GM19463 (cell line): Measurements from ENCODE around the gene SLC39A8.
A peak's percentile ranks its signal among the peaks of the same experiment; 100 is the strongest.
"Not testable (repeated sequence)": the region's sequence is repeated elsewhere in the genome, so short reads cannot be mapped to it uniquely, and the experiment has no call there.

Experiments
- ATAC-seq: cut with Tn5 transposase; IDR thresholded peaks from one replicate; pipeline ENCODE4 v1.9.1; 2021; ENCODE audit warnings: mild to moderate bottlenecking, moderate library complexity; ENCODE audit not compliant: unreplicated experiment

The SLC39A8 gene

DNA sequence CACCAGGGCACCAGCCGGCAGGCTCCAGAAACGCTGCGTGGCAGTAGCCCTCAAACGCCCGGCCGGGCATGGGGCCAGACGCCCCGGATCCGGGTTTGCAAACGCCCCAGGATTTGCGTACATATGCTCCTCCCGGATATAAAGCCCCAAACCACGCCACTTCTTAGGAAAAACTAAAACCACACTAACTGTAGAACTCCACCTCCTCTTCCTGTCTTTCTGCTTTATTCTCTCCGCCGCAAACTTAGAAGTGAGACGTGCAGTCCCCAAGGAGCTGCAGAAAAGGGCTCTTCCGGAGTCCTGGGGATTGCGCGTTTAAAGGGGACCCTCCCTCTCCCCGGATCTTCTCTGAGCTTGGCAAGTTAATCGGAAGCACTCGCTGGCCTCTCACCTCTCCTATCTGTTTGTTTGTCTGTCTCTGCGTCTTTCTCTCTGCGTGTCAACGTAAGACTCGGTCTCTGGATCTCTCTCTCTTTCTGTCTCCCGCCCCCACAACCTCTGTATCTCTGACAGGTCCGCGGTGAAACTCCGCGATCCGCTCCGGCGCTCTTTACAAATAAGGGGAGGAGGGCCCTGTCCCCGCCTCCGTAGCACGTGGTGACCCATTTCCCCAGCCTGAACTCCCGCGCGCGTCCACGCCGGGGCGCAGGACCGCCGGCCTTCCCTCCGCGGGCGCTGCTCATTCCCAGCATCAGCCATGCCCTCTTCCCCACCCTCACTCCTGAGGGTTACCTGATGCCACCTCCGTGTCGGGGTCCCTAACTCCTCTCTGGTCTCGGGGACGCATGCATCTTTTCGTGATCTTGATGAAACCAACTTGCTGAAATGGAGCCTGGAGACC lies at the start of gene SLC39A8:
TSS of gene SLC39A8 (minus strand) at position 529 of the 841 bp plus-strand sequence. CDS start 820 bp downstream, outside the sequence.
- ATAC-seq: peak; percentile 77

DNA sequence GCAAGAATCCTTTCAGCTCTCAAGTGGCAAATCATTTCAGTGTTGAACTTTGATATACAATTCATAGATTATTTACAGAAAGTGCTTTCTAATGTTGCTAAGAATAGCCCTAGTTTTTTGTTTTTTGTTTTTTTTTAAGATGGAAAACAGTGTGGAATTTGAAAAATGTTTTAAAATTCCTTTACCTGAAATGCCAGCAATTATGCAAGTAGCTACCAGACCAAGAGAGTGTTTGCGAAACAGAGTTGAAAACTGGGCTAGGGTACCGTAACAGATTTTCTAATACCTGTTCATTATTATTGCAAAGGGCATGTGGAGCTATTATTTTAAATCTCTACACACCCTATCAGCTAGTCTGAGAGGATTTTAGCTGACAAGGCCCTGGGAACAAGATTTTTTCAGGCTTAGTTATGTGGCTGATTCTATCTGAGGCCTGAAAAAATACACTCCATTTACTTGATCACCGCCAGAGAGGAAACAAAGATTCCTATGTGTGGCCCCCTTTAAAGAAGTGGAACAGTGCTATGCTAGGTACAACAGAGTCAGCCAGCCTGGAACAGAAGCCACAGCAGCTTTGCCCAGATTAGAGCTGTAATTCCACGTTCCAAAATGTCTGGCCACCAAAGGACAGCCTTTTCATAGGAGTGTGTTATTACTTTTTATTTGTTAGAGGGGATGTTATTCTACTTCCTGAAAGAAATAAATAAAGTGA lies 46.9 kb upstream of the SLC39A8 start:
- no peak for ATAC-seq

DNA sequence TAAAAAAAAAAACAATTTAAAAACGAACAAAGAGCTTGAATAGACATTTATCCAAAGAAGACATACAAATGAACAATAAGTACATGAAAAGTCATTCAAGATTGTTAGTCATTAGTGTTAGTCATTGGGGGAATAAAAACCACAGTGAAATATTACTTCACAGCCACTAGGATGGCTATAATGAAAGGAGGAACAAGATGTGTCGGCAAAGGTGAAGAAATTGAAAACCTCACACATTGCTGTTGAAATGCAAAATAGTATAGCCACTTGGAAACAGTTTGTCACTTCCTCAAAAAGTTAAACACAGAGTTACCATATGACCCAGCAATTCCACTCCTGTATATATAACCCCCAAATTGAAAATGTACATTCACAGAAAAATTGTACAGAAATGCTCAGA lies 45.2 kb upstream of the SLC39A8 start:
- ATAC-seq: peak; percentile 92

DNA sequence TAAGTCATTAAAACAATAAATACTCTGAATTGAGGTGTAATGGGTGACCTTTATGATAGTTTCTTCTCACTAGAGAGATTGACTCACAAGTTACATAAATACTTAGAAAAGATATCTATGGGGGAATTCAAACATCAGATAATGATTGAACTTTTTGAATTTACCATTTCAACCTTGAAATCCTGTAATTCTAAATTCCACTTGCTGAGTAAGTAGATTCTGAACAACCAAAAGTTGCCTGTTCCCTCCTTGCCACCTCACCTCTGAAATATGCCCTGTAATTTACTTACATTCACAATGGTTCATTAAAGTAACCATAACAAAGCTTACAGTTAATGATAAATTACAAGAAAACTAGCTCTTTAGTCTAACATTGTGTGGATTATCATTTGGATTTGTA lies 43.3 kb upstream of the SLC39A8 start:
- no peak for ATAC-seq

DNA sequence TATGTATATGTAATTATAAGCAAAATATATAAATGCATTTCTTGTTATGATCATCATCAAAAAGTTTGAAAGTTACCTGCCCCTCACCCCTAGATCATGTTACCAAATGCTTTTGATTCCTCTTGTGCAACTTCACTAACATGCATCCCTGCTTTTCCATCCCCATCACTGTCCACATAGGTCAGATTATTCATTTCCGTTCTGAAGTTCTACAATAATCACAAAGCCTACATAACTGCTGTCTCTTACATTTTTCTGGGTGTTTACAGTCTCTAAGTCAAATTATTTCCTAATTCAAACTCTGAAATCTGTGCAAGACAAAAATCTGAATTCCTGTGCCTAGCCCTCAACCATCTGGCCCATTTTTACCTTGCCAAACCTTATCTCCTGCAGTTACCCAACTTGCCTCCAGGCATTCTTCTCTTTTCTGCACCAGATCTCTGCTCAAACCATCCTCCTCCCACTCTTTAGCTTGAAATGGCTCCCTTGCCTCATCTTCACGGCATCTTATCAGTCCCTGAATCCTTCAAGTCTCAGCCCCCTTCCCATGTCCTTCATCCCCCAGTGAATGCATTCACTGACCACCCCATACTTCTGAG lies 42.4 kb upstream of the SLC39A8 start:
- no peak for ATAC-seq

DNA sequence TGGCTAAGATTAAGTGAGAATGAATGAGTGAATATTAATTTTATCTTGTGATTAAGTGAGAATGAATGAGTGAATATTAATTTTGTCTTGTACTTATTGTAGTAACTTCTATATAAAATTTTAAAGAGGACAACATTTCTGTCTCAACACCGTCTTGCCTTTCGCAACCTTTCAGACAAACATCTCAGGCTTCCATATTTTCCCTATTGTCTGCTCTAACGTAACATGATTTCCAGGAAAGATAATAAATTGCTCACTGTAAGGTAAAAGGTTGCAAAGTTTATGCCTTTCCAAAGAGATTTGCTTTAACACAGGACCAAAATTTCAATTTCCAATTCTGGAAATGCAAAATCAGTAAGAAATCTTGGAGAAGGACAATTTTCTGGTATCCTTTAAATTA lies 41.7 kb upstream of the SLC39A8 start:
- ATAC-seq: no peak

DNA sequence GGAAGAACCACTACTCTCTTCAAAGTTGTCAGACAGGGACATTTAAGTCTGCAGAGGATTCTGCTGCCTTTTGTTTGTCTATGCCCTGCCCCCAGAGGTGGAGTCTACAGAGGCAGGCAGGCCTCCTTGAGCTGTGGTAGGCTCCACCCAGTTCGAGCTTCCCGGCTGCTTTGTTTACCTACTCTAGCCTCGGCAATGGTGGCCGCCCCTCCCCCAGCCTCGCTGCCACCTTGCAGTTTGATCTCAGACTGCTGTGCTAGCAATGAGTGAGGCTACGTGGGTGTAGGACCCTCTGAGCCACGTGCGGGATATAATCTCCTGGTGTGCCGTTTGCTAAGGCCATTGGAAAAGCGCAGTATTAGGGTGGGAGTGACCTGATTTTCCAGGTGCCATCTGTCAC lies 35.0 kb upstream of the SLC39A8 start:
- ATAC-seq: not testable (repeated sequence)

DNA sequence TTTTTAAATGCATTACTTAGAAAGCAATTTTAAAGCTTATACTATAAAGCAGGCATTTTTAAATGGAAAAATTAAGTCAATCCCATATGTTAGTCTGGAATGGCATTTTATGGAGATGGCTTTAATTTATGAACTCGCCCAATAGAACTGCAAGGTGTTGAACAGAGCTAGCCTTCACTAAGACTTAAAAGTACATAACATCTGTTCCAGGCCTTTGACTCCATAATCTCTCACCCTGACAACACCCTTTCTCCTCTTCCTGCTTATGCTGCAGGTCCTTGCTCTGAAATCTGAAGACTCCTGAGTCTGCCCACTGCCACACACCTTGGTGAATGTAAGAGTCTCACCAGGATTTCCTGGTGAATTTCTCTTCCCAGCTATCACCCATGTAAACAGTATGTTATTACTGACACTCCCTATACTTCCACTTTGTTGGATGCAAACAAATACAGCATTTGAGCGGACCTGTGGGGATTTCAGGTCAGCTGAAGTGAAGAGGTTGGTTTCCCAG lies 17.7 kb upstream of the SLC39A8 start:
- ATAC-seq: no peak

DNA sequence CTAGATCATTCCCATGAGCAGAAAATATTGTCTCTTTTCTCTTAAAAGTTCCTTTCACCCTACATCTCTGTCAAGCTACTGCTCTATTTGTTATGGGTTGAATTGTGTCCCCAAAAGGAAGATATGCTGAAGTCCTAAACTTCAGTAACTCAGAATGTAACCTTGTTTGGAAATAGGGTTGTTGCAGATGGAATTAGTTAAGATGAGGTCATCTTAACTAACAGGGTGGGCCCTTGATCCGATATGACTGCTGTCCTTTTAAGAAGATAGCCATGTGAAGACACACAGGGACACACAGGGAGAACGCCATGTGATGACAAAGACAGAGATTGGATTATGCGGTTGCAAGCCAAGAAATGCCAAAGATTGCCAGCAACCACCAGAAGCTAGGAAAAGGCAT lies 12.8 kb upstream of the SLC39A8 start:
- no peak for ATAC-seq

DNA sequence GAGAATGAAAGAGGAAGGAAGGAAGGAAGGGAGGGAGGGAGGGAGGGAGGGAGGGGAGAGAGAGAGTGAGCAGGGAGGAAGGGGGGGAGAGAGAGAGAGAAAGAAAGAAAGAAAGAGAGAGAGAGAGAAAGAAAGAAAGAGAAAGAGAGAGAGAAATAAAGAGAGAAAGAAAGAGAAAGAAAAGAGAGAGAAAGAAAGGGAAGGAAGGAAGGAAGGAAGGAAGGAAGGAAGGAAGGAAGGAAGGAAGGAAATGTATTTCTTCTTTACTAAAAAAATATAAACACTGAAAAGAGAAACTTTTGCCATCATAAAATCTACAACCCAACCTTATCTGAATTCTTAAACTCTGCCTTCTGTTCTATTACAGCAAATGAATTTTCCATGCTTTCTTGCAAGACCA lies 12.4 kb upstream of the SLC39A8 start:
- not testable (repeated sequence) for ATAC-seq

DNA sequence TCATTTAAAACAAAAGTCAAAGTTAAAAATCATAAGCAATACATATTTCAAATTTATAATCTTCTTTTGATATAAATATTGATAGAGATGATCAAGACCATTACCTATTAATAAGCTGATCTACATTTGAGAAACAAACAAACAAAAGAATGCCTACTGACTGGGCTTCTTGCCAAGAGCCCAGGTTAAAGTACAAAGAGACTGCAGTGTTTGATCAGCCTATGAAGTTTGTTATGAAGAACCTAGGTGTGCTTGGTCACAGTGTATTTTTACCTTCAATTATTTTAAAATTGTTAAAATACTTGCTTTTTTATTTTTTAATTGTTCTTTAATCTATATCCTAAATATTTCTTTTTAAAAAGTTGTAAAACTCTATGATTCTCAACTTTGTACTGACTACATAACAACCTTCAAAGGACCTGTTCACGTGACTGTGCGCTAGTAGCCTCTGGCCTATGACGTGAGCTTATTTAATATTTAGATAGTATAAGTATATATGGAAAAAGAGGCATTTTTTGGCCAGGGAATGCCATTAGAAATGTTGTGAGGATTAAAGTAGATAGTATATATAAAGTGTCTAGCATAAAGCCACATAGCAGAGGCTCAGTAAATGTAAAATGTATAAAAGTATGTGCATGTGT lies 11.4 kb upstream of the SLC39A8 start:
- ATAC-seq: no peak

DNA sequence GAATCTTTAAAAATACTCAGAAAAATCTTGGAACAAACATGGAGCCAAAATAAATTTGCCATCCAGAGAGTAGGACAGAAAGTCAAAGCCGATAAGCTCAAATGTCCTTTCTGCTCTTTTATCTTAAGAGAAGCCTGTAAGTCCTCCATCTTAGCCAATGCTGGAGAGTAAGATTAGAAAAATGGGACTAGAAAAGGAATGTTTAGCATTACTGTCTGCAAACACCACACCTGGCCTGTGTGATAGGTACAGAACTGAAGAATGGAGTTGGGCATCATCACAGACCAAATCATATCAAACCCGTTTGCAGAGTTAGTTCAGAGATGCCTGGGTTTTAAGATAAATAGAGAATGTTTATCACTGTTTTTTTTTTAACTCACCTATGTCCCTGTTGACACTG lies 10.5 kb upstream of the SLC39A8 start:
- no peak for ATAC-seq

DNA sequence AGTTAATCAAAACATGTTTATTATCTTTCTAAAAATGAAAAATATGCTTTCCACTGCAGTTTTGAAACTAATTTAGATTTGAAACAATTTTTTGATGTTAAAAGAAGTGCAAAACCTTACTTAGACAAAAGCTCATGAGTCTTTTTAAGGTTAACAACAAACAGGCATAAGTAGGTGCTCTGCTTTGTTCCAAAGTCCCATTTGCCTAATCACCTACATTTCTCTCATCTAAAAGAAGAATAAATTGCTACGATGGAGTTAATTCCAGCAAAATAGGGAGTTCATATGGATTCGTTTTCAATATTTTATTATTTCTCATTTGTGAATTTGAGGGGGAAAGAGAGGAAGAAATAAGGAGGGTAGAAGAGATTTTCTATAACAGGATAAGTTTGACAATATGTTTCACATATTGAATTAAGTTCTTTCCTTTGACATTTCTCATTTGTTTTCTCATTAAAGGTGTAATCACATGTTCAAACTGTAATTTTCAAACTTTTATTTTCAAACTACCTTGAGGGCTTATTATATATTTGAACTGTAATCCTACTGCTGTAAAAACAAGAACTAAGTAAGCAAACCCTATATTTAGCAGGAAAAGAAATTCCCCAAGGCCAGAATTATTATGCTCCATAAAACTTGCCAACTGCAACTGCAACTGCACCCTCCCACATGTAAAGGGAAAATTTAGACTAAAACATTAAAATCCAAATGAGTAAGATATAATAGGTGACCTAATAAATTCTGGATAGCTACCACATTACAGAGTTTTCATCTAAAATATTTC lies 9.6 kb upstream of the SLC39A8 start:
- no peak for ATAC-seq

DNA sequence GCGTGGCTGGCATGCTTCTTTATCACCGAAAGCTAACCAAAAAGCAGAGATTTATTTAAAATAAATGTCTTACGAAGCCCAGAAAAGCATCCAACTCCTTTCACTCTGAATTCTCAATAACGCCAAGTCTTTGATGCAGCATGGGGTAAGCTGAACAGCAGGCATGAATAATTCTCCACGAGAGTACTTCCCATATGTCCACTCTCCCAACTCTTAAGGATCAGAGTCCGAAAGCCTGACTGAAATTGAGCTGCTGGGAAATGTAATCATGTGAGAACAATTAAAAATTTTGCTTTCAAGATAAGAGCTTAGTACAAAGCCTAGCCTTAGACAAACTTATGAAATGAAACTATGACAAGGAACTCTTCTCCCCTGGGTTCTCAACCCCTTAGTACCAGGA lies 7.5 kb upstream of the SLC39A8 start:
- ATAC-seq: no peak

DNA sequence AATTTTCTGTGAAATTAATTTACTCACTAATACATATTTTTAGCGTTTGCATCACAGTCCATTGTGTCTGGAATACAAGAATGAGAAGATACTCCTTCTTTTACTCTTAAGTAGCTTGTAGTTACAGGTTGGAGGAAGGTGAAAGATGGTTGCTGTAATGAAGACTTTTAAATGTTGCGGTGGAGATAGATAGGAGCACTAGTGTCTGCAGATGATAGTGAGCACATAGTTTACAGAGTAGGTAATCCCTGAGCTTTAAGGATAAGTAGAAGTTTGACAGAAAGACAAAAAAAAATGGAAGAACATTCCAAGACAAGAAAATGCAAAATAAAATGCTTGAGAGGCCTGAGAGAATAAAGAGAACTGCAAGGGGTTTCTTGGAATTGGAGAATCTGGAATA lies 5.4 kb upstream of the SLC39A8 start:
- ATAC-seq: no peak

DNA sequence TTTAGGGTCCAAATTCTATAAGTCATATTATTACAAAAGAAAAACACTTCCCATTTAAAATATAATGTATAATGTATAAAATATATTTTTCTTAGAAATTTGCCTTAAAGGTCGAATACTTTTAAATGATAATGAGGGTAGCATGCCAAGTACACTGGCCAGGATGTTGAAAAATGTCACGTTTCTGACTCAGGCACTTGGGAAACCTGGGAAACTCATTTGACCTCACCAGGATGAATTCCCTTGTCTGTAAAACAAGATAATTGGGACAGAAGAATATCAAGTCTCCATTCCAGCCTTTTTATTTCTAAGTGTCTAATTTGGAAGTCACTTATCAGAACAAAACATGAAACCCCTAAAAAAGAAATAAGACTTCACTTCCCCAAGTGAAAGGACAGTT lies 3.4 kb upstream of the SLC39A8 start:
- no peak for ATAC-seq

DNA sequence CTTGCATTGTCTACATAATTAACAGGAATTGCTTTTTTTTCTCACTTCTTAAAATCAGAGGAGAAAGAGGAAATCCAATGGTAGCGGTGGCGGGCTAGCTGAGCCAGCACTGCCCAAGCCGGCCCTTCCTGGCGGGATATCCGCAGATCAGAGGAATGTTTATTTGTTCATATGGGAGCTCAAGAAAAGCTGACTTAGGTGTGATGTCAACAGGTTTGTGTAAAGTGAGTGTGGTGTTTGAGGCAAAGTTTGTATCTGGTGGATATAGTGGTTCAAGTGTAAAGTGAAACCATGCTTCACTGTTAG lies 466 bp upstream of the SLC39A8 start:
- no peak for ATAC-seq

DNA sequence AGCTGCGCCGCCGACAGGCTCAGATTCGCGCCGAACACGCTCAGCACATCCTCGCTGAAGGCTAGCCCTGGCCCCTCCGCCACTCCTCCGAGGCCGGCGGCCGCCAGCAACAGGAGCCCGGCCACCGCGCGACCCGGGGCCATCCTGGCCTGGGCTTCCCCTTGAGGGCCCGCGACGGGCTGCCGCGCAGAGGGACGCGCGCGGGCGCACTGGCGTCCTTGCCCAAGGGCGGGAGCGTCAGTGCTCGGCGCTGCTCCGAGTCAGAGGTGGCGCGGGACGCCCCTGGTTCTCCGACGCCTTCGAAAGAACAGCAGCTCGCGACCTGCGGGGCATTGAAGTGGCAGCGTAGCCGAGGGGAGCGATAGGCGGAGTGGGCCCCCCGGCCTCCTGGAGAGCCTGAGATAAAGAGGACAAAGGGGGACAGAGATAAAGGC lies 745 bp downstream of the SLC39A8 start:
- ATAC-seq: peak; percentile 46

DNA sequence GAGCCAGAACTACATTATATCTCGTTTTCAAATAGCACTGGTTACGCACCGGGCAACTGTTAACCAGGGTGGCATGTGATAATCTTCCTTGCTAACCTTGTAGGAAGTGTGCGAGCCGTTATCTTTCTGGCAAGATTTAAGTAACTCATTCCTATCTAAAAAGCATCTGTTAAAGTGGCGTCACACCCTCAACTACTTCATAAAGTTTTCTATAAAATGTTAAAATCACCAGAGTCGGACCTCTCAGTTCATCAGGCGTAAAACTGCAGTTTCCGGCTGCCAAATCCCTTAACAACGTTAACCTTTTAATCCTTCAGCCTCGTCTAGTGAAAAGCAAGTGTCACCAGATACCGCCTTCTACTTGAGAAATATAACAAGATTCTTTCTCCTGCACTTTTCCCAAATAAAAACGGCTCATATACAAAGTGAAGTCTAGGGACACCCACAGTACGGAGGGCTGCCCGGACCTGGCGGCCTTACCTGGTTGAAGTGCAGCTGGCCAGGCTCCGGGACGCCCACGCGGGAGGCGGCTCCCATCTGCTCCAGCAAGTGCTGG lies 1.2 kb downstream of the SLC39A8 start:
- ATAC-seq: peak; percentile 35

DNA sequence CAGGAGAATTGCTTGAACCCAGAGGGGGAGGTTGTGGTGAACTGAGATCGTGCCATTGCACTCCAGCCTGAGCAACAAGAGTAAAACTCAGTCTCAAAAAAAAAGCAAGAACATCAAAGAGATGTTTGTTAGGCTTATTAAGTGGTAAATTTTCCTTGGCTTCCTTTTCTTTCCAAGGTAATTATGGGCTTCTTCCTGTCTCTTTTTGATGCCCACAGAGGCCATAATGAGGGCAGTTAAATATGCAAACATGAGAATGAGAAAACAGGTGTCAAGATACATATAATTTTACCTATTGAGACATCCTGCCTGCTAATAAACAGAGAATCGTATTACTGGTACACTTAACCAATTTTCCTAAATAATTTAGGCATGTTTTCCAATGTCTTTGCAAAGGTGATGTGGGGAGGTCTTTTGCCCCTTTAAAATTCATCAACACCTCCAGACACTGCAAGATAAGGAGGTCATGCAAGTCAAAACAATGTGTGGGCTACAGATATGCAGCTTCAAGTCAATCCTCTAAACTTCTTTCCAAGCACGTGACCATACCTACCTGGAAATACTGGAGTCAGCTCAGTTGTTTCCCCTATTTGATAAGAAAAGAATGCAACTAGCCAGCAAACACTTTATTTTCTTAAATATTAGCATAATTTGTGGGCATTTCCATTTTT lies 2.7 kb downstream of the SLC39A8 start:
- ATAC-seq: no peak
